Right cardiac atrium (tissue), 5 donors: ENCODE results near the gene TSR1. TPM values are rescaled to one million over a fixed set of nuclear protein-coding genes. Genes with fewer than 3 reads are reported as not detected.

Experiments
- ATAC-seq, 2 donors: fragments of 200-7000 bp; cut with Tn5 transposase; one replicate each; pipeline versions ENCODE4 v1.8.0 to v1.9.1; 2020; ENCODE audit warnings: moderate library complexity in 2 of 2, mild to moderate bottlenecking in 1 of 2
- DNase-seq, 3 donors: peaks; one replicate each; pipeline ENCODE4 v3.0.0-alpha.2; 2020
- H3K27ac ChIP-seq: one replicate; pipeline ENCODE4 v1.5.1; 2013; ENCODE audit warnings: mild to moderate bottlenecking, low read length, control low read depth, moderate library complexity
- H3K27me3 ChIP-seq: one replicate; pipeline ENCODE4 v1.6.1; 2013; ENCODE audit not compliant: control insufficient read depth, insufficient read depth
- H3K4me1 ChIP-seq: one replicate; pipeline ENCODE4 v1.6.1; 2013; ENCODE audit warnings: low read length; ENCODE audit not compliant: control insufficient read depth, insufficient read depth
- H3K4me3 ChIP-seq: one replicate; pipeline ENCODE4 v1.5.1; 2013; ENCODE audit warnings: low read length, control low read depth
- H3K9me3 ChIP-seq: one replicate; pipeline ENCODE4 v1.6.1; 2013; ENCODE audit warnings: low read length; ENCODE audit not compliant: control insufficient read depth
- WGBS: extraction: QIAGEN DNeasy Blood & Tissue Kit; methylation state at CpG from one replicate; pipeline ENCODE4 v1.1.7; 2013; 5-methylcytosine and 5-hydroxymethylcytosine counted together
- intact Hi-C, 4 donors: fragments of 100-400 bp; cut with DNase I; formaldehyde crosslinking; loops; one replicate each; pipeline versions ENCODE4 v1.11.0 to v1.14.0; 2022 to 2023
- polyA plus RNA-seq: library from polyadenylated mRNA; stranded (reverse); fragments of 200-250 nt; gene quantifications from one replicate; pipeline ENCODE4 v1.2.3, GENCODE V29; 2013
- total RNA-seq, 4 donors: library from RNA; stranded (reverse); fragmentation: NEBNext Ultra II Directional; extraction: Animal tissue kit (Norgen Biotek cat#: 25700); gene quantifications; one replicate each; pipeline ENCODE4 v1.2.1, GENCODE V29; 2021
- donor health status: healthy with polysubstance abuse.
- donor health status: DM: no; HTN: yes; CAD: no.
- donor health status: DM: no; HTN: no; CAD: no.
- donor health status: DM: no; HTN: yes; CAD: no; lungs with severe emphysema.
- donor health status: DM: yes; HTN: yes; CAD: no.

The TSR1 gene
- total and polyA plus RNA-seq, 5 donors = 12.3 to 22.2 (median 17.7) TPM

- intact Hi-C loops = no loop called here
- Histone ChIP-seq H3K27me3 (no peaks in the 10 kb centered on the region), H3K4me1 (no peaks in the 10 kb centered on the region), H3K27ac (no peak overlapping the region), H3K4me3 (no peak overlapping the region), H3K9me3 (no peaks in the 10 kb centered on the region)
- 46% methylated on average over 6 of the region's 6 CpGs for WGBS
- peak; percentile 53 to 62 for ATAC-seq
- DNase-seq = peak; percentile 49 to 79 (median 73)
Measured at GRCh38 chr17:2309338-2310154, 26.7 kb downstream of the TSR1 start.

DNA sequence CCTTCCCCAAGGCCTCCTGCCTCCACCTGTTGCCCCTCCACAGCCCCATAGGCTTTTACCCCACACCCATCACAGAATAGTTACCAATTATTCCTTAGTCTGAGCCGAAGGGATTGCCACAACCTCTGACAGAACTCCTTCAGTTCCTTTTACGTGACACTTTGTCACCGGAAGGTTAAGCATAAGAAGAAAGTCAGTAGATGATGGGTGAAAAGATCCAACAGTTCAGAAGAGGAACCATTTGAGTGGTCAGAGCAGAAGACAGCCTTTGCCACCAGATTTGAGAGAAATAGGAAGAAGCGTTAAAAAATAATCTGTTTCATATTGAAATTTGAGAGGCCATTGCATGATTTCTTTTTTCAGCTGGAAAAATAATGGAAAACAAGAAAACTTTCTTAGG is 31.3 kb downstream of the TSR1 start:
- no peak overlapping the region for H3K27ac ChIP-seq
- H3K4me3 ChIP-seq = no peak overlapping the region
- H3K4me1 ChIP-seq = peaks cover 2% of the 10 kb centered on the region
- no peak for ATAC-seq
- H3K9me3 ChIP-seq = no peaks in the 10 kb centered on the region
- 84% methylated on average over 4 of the region's 4 CpGs for WGBS
- no peaks in the 10 kb centered on the region for H3K27me3 ChIP-seq
- intact Hi-C loops = no loop called here
- no peak for DNase-seq

GRCh38 chr17:2303204-2304188 is 32.8 kb downstream of the TSR1 start, which contains the start of the genes SMG6 and SRR:
Gene SMG6 (minus strand): TSS chr17:2303785. CDS start chr17:2303720, 65 bp downstream.
Gene SRR (plus strand): TSS chr17:2303950. CDS start chr17:2315561, 11,611 bp downstream.
- WGBS = under 1% methylated on average over 108 of the region's 108 CpGs
- peak; percentile 98 for ATAC-seq
- DNase-seq = peak; percentile 93 to 97 (median 97)
- Histone ChIP-seq H3K4me3 (peak within 1 kb of the TSS; percentile 93), H3K9me3 (no peaks in the 10 kb centered on the region), H3K4me1 (peaks cover 2% of the 10 kb centered on the region), H3K27ac (peak within 1 kb of the TSS; percentile 83), H3K27me3 (no peaks in the 10 kb centered on the region)
- intact Hi-C loops = no loop called here

- Histone ChIP-seq H3K4me3 (peak overlapping the region; percentile 93), H3K27ac (peak overlapping the region; percentile 83), H3K27me3 (no peaks in the 10 kb centered on the region), H3K9me3 (no peaks in the 10 kb centered on the region), H3K4me1 (peaks cover 2% of the 10 kb centered on the region)
- no peak for ATAC-seq
- 2% methylated on average over 12 of the region's 12 CpGs for WGBS
- no peak for DNase-seq
- intact Hi-C loops = no loop called here
Measured at GRCh38 chr17:2302778-2303203, 33.5 kb downstream of the TSR1 start.

GRCh38 chr17:2299756-2300155 is 36.5 kb downstream of the TSR1 start:
- Histone ChIP-seq H3K4me1 (peaks cover 7% of the 10 kb centered on the region), H3K4me3 (no peak overlapping the region), H3K9me3 (no peaks in the 10 kb centered on the region), H3K27me3 (no peaks in the 10 kb centered on the region), H3K27ac (no peak overlapping the region)
- ATAC-seq (no peak), DNase-seq (no peak)
- intact Hi-C loops = no loop called here
- WGBS = 93% methylated on average over 22 of the region's 22 CpGs

DNA sequence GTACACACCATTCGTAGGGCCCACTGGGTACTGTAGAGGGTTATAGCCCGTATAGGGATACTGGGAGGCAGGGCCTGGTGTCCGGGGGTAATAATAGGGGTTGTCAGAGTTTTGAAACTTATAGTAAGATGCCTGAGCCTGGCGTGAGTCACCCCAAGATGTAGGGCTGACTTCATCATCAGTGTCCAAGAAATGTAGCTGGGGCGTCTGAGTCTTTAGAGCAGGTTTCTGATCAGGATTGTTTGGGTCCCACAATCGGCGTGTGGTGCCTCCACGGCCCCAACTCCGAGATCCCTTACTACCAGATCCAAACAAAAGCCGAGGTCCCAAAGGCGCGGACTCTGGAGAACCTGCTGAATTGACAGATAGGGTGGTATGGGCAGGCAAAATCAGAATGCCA is 37.1 kb downstream of the TSR1 start:
- no peaks in the 10 kb centered on the region for H3K9me3 ChIP-seq
- no peak for DNase-seq
- H3K4me1 ChIP-seq = peaks cover 7% of the 10 kb centered on the region
- no peak overlapping the region for H3K27ac ChIP-seq
- no peaks in the 10 kb centered on the region for H3K27me3 ChIP-seq
- no peak overlapping the region for H3K4me3 ChIP-seq
- intact Hi-C loops = no loop called here
- WGBS = 96% methylated on average over 12 of the region's 12 CpGs
- no peak for ATAC-seq

- Histone ChIP-seq H3K9me3 (no peaks in the 10 kb centered on the region), H3K27ac (no peak overlapping the region), H3K4me3 (no peak overlapping the region), H3K4me1 (peaks cover 6% of the 10 kb centered on the region), H3K27me3 (no peaks in the 10 kb centered on the region)
- WGBS = 88% methylated on average over 5 of the region's 5 CpGs
- intact Hi-C loops = no loop called here
- no peak for DNase-seq
- ATAC-seq = no peak
Measured at GRCh38 chr17:2297023-2297422, 39.2 kb downstream of the TSR1 start.

GRCh38 chr17:2295575-2295974 is 40.7 kb downstream of the TSR1 start:
- WGBS = 56% methylated on average over 1 of the region's 1 CpG
- peak in 1 of 2 donors; percentile 12 for ATAC-seq
- H3K27me3 ChIP-seq = no peaks in the 10 kb centered on the region
- H3K4me3 ChIP-seq = no peak overlapping the region
- intact Hi-C loops = no loop called here
- H3K9me3 ChIP-seq = no peaks in the 10 kb centered on the region
- no peak overlapping the region for H3K27ac ChIP-seq
- H3K4me1 ChIP-seq = peaks cover 4% of the 10 kb centered on the region
- DNase-seq = no peak

- intact Hi-C loops = no loop called here
- DNase-seq = no peak
- Histone ChIP-seq H3K9me3 (no peaks in the 10 kb centered on the region), H3K4me1 (peaks cover 4% of the 10 kb centered on the region), H3K4me3 (no peak overlapping the region), H3K27ac (no peak overlapping the region), H3K27me3 (no peaks in the 10 kb centered on the region)
- no peak for ATAC-seq
- 84% methylated on average over 2 of the region's 2 CpGs for WGBS
Measured at GRCh38 chr17:2292100-2292499, 44.2 kb downstream of the TSR1 start.

DNA sequence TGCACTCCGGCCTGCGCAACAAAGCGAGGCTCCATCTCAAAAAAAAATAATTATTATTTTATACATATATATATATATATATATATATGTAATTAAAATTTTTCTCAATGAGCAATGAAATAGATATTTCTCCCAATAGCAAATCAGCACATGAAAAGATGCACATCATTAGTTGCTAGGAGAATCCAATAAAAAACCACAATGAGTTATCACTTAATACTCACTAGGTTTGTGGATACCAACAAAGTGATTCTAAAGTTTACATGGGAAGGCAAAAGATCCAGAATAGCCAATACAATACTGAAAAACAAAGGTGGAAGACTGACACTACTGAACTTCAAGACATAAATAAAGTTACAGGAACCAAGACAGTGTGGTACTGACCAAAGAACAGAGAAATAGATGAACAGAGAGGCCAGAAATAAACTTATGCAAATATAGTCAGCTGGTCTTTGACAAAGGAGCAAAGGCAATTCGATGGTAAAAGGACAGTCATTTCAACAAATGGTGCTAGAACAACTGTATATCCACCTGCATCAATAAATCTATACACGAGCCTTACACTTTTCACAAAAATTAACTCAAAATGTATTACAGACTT is 46.3 kb downstream of the TSR1 start:
- no peak overlapping the region for H3K27ac ChIP-seq
- H3K4me3 ChIP-seq = no peak overlapping the region
- no peak for DNase-seq
- H3K27me3 ChIP-seq = no peaks in the 10 kb centered on the region
- no peaks in the 10 kb centered on the region for H3K9me3 ChIP-seq
- H3K4me1 ChIP-seq = no peaks in the 10 kb centered on the region
- ATAC-seq = no peak
- WGBS = 93% methylated on average over 5 of the region's 5 CpGs
- intact Hi-C loops = no loop called here
